Neutrophil (primary cell): ENCODE results near the gene DGLUCY.

Source experiments
- H3K27ac ChIP-seq: fragments of 200-600 bp; sonication (generic); 2 replicates; pipeline ENCODE4 v1.5.1; 2016; ENCODE audit warnings: mild to moderate bottlenecking, moderate library complexity
- H3K27me3 ChIP-seq: fragments of 200-600 bp; sonication (generic); 2 replicates; pipeline ENCODE4 v1.6.0; 2016; ENCODE audit warnings: mild to moderate bottlenecking
- H3K36me3 ChIP-seq: fragments of 200-600 bp; sonication (generic); 2 replicates; pipeline ENCODE4 v1.5.1; 2017
- H3K4me1 ChIP-seq, 2 experiments: fragments of 200-600 bp in 1 of 2; sonication (generic) in 1 of 2; 1 replicate in 1 of 2; 2 replicates in 1 of 2; pipeline versions ENCODE4 v1.5.1 to v1.6.1; 2013 to 2016; ENCODE audit warnings: low read depth in 1 of 2, low read length in 1 of 2, mild to moderate bottlenecking in 1 of 2, moderate library complexity in 1 of 2; ENCODE audit not compliant: control insufficient read depth in 1 of 2, insufficient read depth in 1 of 2
- H3K4me3 ChIP-seq, 2 experiments: fragments of 200-600 bp in 1 of 2; sonication (generic) in 1 of 2; 1 replicate in 1 of 2; 2 replicates in 1 of 2; pipeline ENCODE4 v1.5.1; 2013 to 2016; ENCODE audit warnings: low read depth in 1 of 2, low read length in 1 of 2, mild to moderate bottlenecking in 1 of 2, moderate library complexity in 1 of 2
- H3K9me3 ChIP-seq: fragments of 200-600 bp; sonication (generic); 2 replicates; pipeline ENCODE4 v1.5.1; 2016
- TF ChIP-seq, protein P1 (sequence below): fragments of 200-600 bp; sonication (generic); IDR thresholded peaks from 2 replicates; pipeline ENCODE4 v1.5.1; 2016; ENCODE audit warnings: antibody characterized with exemption

The DGLUCY gene

DNA sequence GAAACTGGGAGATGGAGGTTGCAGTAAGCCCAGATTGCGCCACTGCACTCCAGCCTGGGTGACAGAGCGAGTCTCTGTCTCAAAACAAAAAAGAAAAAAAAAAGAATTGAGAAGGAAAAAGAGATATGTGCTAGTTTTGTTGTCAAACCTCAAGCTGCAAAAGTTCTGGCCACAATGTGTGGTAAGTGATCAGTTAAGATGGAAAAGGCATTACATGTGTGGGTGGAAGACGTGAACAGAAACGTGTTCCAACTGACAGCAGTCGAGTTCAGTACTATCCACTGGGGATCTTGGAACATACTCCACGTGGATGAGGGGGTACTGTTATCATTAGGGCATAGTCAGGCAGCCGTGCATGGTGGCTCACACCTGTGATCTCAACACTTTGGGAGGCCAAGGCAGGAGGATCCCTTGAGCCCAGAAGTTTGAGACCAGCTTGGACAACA lies 113.3 kb downstream of the DGLUCY start:
- Histone ChIP-seq H3K4me1 (peaks cover 48 to 50% of the 10 kb centered on the region in 2 experiments), H3K4me3 (no peak overlapping the region), H3K9me3 (no peaks in the 10 kb centered on the region), H3K36me3 (peaks cover 63% of the 10 kb centered on the region), H3K27ac (no peak overlapping the region), H3K27me3 (no peaks in the 10 kb centered on the region)
- TF ChIP-seq, protein P1, sequence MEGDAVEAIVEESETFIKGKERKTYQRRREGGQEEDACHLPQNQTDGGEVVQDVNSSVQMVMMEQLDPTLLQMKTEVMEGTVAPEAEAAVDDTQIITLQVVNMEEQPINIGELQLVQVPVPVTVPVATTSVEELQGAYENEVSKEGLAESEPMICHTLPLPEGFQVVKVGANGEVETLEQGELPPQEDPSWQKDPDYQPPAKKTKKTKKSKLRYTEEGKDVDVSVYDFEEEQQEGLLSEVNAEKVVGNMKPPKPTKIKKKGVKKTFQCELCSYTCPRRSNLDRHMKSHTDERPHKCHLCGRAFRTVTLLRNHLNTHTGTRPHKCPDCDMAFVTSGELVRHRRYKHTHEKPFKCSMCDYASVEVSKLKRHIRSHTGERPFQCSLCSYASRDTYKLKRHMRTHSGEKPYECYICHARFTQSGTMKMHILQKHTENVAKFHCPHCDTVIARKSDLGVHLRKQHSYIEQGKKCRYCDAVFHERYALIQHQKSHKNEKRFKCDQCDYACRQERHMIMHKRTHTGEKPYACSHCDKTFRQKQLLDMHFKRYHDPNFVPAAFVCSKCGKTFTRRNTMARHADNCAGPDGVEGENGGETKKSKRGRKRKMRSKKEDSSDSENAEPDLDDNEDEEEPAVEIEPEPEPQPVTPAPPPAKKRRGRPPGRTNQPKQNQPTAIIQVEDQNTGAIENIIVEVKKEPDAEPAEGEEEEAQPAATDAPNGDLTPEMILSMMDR: no peak

DNA sequence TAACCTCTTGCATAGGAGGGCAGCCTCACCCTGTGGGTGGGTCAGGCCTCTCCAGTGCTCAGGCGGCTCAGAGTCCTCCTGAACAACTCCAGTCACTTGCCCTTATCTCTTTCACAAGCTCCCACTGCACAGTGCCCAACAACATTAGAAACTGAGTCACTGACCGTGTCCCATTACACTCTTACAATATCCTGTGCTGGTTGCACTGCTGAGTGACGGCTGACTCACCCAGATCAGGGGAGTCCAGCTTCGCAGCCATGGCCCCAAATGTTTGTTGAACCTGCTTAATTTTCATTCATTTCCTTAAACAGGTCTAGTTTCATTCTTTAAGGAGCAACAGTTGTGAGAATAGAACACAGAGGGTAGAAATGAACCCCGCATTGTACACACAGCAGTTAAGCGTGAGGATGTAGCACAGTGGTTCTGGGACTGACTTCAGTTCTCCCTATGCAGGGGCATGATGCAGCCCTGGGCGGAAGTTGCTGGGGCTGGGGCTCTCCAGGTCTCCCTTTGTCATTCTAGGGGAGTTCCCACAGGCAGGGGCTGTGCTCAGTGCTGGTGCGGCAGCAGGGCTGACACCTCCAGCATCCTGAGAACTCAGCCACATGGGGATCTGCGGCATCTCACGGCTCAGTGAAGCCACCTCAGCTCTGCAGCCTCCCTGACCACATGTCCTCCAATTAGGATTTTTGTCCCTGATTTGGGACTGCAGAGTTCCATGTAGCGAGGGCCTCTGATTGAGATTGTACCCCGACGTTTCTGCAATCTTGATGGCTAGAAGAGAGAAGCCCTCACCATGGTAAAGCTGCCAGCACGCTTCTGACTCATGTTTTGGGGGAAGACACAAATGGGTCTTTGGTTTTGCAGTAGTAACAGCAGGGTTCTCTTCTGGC lies 114.5 kb downstream of the DGLUCY start:
- peaks cover 57 to 58% of the 10 kb centered on the region in 2 experiments for H3K4me1 ChIP-seq
- H3K36me3 ChIP-seq: peaks cover 54% of the 10 kb centered on the region
- H3K27ac ChIP-seq: peak overlapping the region; percentile 93
- H3K4me3 ChIP-seq: no peak overlapping the region
- no peaks in the 10 kb centered on the region for H3K9me3 ChIP-seq
- TF ChIP-seq, protein P1: no peak
- no peaks in the 10 kb centered on the region for H3K27me3 ChIP-seq

DNA sequence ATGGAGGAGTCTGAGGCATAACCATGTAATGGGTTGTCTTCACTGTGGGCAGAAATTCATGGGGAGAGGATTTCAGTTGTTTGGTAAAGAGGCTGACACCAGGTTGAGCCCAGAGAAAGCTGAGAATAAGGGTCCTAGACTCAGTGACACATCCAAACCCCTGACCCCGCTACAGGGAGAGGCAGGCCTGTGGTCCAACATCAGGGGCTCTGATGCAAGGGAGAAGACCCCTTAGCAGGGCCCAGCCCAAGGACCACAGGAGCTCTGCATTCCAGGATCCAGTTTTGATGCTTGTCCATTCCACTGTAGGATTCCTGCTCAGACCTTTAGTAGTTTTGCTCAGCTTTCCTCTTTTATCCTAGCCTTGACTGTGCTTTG lies 115.1 kb downstream of the DGLUCY start:
- H3K27me3 ChIP-seq: no peaks in the 10 kb centered on the region

DNA sequence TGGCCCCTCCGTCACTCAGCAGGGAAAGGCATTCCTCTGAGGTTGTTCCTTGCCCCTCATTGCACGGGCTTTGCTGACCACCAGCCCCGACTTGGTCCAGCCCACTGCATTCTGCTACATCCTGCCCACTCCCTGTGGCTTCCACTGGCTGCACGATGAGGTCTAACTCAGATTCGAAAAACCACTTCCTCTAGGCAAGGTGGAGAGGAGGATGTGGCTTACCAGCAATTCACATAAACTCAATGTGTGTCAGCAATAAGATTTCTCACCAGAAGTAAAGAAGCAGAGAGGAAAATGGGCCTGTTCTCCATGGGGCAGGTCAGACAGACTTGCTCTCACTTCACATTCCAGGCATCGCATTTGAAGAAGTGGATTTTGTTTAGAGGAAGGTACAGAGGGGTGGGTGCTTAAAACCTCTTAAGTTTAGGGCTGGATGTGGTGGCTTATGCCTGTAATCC lies 115.9 kb downstream of the DGLUCY start:
- Histone ChIP-seq H3K36me3 (peaks cover 55% of the 10 kb centered on the region), H3K27me3 (no peaks in the 10 kb centered on the region), H3K9me3 (no peaks in the 10 kb centered on the region), H3K27ac (peak overlapping the region; percentile 93), H3K4me3 (peak overlapping the region; percentile 6 to 25), H3K4me1 (peaks cover 56 to 60% of the 10 kb centered on the region in 2 experiments)
- TF ChIP-seq, protein P1: no peak

More for the DNA sequence above, 115.1 kb downstream of the DGLUCY start:
- Histone ChIP-seq H3K4me3 (peak overlapping the region in 1 of 2 experiments; percentile 25), H3K36me3 (peaks cover 54% of the 10 kb centered on the region), H3K27ac (peak overlapping the region; percentile 93), H3K4me1 (peaks cover 56 to 58% of the 10 kb centered on the region in 2 experiments), H3K9me3 (no peaks in the 10 kb centered on the region)
- TF ChIP-seq, protein P1: no peak

DNA sequence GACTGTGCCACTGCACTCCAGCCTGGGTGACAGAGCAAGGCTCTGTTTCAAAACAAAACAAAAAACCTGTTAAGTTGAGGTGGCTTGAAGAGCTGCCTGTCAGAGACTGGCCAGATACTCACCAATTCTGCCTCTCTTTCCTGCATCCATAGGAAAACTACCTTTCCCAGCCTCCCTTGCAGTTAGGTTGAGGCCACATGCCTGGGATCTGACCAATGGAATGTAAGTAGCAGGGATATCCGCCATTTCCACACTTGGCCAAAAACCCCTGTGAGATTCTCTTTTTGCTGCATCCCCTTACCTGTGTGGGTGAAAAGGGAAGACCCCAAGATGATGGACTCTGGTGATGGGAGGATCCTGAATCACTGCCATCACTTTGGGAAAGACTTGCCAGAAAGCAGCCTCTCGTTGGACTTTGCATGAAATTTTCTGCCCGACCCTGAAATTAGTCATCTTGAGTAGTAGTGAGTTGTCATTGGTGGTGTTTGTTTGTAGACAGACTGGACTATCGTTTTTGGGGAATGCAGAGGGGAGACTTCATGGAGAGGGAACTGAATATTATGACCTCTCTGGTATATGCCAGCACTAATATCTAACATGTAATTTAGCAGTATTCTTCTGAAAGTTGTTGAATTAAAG lies 116.6 kb downstream of the DGLUCY start:
- Histone ChIP-seq H3K36me3 (peaks cover 48% of the 10 kb centered on the region), H3K9me3 (no peaks in the 10 kb centered on the region), H3K27me3 (no peaks in the 10 kb centered on the region), H3K4me3 (peak overlapping the region in 1 of 2 experiments; percentile 25), H3K4me1 (peaks cover 56 to 60% of the 10 kb centered on the region in 2 experiments), H3K27ac (peak overlapping the region; percentile 93)
- TF ChIP-seq, protein P1: no peak
